ENCODE results near the gene BCL2L12. TPM values are rescaled to one million over a fixed set of nuclear protein-coding genes. Genes with fewer than 3 reads are reported as not detected.
A peak's percentile ranks its signal among the peaks of the same experiment; 100 is the strongest.
"Not testable (repeated sequence)": the region's sequence is repeated elsewhere in the genome, so short reads cannot be mapped to it uniquely, and the experiment has no call there.

BCL2L12 gene, protein sequence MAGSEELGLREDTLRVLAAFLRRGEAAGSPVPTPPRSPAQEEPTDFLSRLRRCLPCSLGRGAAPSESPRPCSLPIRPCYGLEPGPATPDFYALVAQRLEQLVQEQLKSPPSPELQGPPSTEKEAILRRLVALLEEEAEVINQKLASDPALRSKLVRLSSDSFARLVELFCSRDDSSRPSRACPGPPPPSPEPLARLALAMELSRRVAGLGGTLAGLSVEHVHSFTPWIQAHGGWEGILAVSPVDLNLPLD
- total RNA-seq, result 10 to 100 TPM in 6 of 7 donors, 1 to 10 TPM in 1; 7.8 to 26.6 (median 16.3) TPM
- polyA plus RNA-seq, result 10 to 100 TPM; 26.5 to 36.7 (median 30.1) TPM
- long read RNA-seq, donor 1, partial matches to known transcripts, result 0 of 4 reads
- long read RNA-seq, donor 1, other reads (novel, unspliced or antisense), result 0 of 4 reads
- long read RNA-seq, donor 2, transcript BCL2L12-212 (7 exons, 1,854 nt), result major isoform, 9 of 11 reads
- long read RNA-seq, donor 2, partial matches to known transcripts, result 0 of 11 reads
- long read RNA-seq, donor 2, other reads (novel, unspliced or antisense), result 0 of 11 reads

DNA sequence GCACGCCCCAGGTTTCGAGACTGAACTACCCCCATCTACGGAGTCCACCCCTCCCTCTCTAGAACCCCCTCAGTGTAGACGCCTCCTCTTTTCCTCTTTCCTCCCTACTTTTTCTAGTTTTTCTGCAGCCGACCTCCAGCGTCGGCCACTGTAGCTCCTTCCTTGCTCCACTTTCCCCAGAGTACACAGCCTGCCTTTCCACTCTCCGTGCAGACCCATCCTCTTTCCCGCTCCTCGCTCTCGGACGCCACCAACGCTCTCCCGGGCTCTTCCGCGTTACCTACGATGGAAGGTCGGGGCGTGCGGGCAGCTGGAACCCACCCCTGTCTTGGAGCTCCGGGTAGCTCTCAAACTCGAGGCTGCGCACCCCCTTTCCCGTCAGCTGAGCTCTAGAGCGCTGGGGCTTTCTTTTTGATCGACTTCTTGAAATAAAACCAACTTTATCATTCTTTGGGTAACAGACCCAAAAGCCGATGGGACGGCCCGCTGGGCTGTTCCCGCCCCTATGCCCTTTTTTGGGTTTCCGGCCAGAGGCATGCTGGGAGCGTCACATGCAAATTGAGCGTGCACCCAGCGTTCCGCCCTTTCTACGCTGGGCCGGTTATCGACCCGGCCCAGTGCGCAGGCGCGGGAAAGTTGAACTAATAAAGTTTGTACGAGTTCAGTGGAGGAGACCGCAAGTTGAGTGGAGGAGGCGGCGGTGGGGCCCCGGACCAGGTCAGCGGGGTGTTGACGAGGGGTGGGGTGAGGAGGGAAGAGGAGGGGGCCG lies at the start of gene BCL2L12, which contains the start of gene IRF3:
Gene BCL2L12, plus strand, starts transcription at position 583 of the 769 bp plus-strand sequence. CDS start 760 bp downstream, outside the sequence.
Gene IRF3, minus strand, starts transcription at position 507 of the 769 bp plus-strand sequence. CDS start 1,019 bp downstream, outside the sequence.
- H3K4me1 ChIP-seq, result peaks cover 15 to 53% (median 37%) of the 10 kb centered on the region in 6 donors
- H3K27me3 ChIP-seq (replicated peaks in 1 of 7), result no peaks in the 10 kb centered on the region
- H3K27ac ChIP-seq, result peak within 1 kb of the TSS; percentile 86 to 96 (median 93)
- H3K9me3 ChIP-seq, result no peaks in the 10 kb centered on the region
- WGBS, 5 donors, result 0 to 1% (median 0%) methylated on average over 44 to 50 of the region's 50 CpGs
- peak; percentile 87 to 92 (median 89) for TF ChIP-seq POLR2AphosphoS5 (IDR thresholded peaks at IDR 0.05)
- TF ChIP-seq, protein P1, sequence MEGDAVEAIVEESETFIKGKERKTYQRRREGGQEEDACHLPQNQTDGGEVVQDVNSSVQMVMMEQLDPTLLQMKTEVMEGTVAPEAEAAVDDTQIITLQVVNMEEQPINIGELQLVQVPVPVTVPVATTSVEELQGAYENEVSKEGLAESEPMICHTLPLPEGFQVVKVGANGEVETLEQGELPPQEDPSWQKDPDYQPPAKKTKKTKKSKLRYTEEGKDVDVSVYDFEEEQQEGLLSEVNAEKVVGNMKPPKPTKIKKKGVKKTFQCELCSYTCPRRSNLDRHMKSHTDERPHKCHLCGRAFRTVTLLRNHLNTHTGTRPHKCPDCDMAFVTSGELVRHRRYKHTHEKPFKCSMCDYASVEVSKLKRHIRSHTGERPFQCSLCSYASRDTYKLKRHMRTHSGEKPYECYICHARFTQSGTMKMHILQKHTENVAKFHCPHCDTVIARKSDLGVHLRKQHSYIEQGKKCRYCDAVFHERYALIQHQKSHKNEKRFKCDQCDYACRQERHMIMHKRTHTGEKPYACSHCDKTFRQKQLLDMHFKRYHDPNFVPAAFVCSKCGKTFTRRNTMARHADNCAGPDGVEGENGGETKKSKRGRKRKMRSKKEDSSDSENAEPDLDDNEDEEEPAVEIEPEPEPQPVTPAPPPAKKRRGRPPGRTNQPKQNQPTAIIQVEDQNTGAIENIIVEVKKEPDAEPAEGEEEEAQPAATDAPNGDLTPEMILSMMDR (IDR thresholded peaks at IDR 0.05 in 8 of 11, conservative IDR thresholded peaks at IDR 0.05 in 3 of 11), result peak in 3 of 11 experiments; percentile 5 to 15 (median 10)
- TF ChIP-seq POLR2A (IDR thresholded peaks at IDR 0.05), result peak in 1 of 3 donors; percentile 43
- intact Hi-C loops (cut with DNase I; ENCODE audit: low total_unique reads), result loop anchor here (10.0 kb wide), 1 partner anchor 71 kb away; the partner anchor contains the start of gene PRR12
- peak within 1 kb of the TSS; percentile 68 to 95 (median 89) for H3K4me3 ChIP-seq
- peaks cover 4 to 59% (median 25%) of the 10 kb centered on the region in 6 donors for H3K36me3 ChIP-seq
- DNase-seq, result peak; percentile 99

DNA sequence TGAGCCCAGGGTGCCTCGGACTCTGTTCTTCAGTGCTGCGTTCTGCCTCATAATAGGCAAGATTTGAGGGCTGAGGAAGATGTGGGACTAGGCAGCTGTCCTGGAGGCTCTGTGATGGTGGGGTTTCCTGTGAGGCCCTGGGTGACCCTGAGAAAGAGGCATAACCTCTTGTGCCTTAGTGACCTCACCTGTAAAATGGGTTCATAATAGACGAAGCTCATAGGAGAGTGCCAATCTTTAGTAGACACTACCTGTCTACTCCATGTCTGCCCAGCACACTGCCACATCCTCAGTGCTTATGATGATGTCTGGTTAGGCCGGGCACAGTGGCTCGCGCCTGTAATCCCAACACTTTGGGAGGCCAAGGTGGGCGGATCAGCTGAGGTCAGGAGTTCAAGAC lies 49.2 kb upstream of the BCL2L12 start:
- TF ChIP-seq POLR2AphosphoS5 (IDR thresholded peaks at IDR 0.05) (no peak), POLR2A (IDR thresholded peaks at IDR 0.05) (no peak)
- TF ChIP-seq, protein P1 (IDR thresholded peaks at IDR 0.05 in 8 of 11, conservative IDR thresholded peaks at IDR 0.05 in 3 of 11), result no peak
- DNase-seq, result no peak

DNA sequence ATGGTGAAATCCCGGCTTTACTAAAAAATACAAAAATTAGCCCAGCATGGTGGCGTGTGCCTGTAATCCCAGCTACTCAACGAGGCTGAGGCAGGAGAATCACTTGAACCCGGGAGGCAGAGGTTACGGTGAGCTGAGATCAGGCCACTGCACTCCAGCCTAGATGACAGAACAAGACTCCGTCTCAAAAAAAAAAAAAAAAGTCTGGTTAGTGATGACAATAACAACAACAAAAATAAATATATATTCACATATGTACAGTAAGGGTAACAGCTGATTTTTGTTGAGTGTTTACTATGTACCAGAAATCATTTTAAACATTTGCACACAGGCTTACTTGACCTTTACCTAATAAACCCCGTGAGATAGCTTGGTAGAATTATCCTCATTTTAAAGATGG lies 48.8 kb upstream of the BCL2L12 start:
- peaks cover 0 to 29% (median 20%) of the 10 kb centered on the region in 6 donors for H3K4me1 ChIP-seq
- H3K27ac ChIP-seq, result no peak overlapping the region
- TF ChIP-seq, protein P1 (IDR thresholded peaks at IDR 0.05 in 8 of 11, conservative IDR thresholded peaks at IDR 0.05 in 3 of 11), result no peak
- no peak for TF ChIP-seq POLR2AphosphoS5 (IDR thresholded peaks at IDR 0.05)
- no peak for TF ChIP-seq POLR2A (IDR thresholded peaks at IDR 0.05)
- no peak overlapping the region for H3K4me3 ChIP-seq
- intact Hi-C loops (cut with DNase I; ENCODE audit: low total_unique reads), result no loop called here
- DNase-seq, result no peak
- peaks cover 0 to 98% (median 65%) of the 10 kb centered on the region in 6 donors for H3K36me3 ChIP-seq
- 89 to 99% (median 93%) methylated on average over 7 of the region's 7 CpGs for WGBS, 5 donors
- no peaks in the 10 kb centered on the region for H3K27me3 ChIP-seq (replicated peaks in 1 of 7)
- peaks cover 0 to 6% (median 0%) of the 10 kb centered on the region in 8 donors for H3K9me3 ChIP-seq

More for the DNA sequence above, 49.2 kb upstream of the BCL2L12 start:
- 95 to 99% (median 97%) methylated on average over 5 to 7 of the region's 7 CpGs for WGBS, 5 donors
- no peaks in the 10 kb centered on the region for H3K27me3 ChIP-seq (replicated peaks in 1 of 7)
- H3K4me3 ChIP-seq, result no peak overlapping the region
- H3K36me3 ChIP-seq, result peaks cover 0 to 95% (median 61%) of the 10 kb centered on the region in 6 donors
- H3K4me1 ChIP-seq, result peaks cover 0 to 31% (median 22%) of the 10 kb centered on the region in 6 donors
- peaks cover 0 to 6% (median 0%) of the 10 kb centered on the region in 8 donors for H3K9me3 ChIP-seq
- no peak overlapping the region for H3K27ac ChIP-seq
- intact Hi-C loops (cut with DNase I; ENCODE audit: low total_unique reads), result no loop called here

DNA sequence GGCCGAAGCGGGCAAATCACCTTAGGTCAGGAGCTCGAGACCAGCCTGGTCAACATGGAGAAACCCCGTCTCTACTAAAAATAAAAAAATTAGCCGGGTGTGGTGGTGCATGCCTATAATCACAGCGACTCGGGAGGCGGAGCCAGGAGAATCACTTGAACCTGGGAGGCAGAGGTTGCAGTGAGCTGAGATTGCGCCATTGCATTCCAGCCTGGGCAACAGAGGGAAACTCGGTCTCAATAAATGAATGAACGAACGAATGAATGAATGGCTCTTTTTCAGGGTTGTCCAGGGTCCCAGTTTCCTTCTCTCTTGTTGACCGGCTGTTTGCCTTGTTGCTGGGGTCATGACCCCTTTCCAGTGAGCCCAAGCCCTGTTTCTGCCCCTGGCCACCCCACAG lies 47.9 kb upstream of the BCL2L12 start:
- peaks cover 0 to 20% (median 11%) of the 10 kb centered on the region in 6 donors for H3K4me1 ChIP-seq
- WGBS, 5 donors, result 90 to 97% (median 93%) methylated on average over 13 of the region's 13 CpGs
- H3K27me3 ChIP-seq (replicated peaks in 1 of 7); DNase-seq; intact Hi-C loops (cut with DNase I; ENCODE audit: low total_unique reads); H3K27ac ChIP-seq; H3K4me3 ChIP-seq; H3K9me3 ChIP-seq: not testable (repeated sequence)
- peaks cover 0 to 98% (median 67%) of the 10 kb centered on the region in 6 donors for H3K36me3 ChIP-seq

All from spleen (tissue), 13 donors.